ENCODE measurements around the gene BRD3.

The BRD3 gene

GRCh38 chr9:134035041-134036039 lies 32.5 kb downstream of the BRD3 start:
- peaks cover 33% of the 10 kb centered on the region for H3K36me3 ChIP-seq (replicated peaks; ENCODE audit: low read depth, low read length)
- no peaks in the 10 kb centered on the region for H3K9me3 ChIP-seq (ENCODE audit: insufficient read depth, low read length)
- TF ChIP-seq CTCF (IDR thresholded peaks at IDR 0.05; ENCODE audit: low read depth, low read length) (no peak), EZH2phosphoT487 (IDR thresholded peaks at IDR 0.05; ENCODE audit: low read depth) (no peak)
- H3K4me2 ChIP-seq (ENCODE audit: low read length) = no peak overlapping the region
- no peak overlapping the region for H3K27ac ChIP-seq (ENCODE audit: low read length)
- H4K20me1 ChIP-seq (ENCODE audit: insufficient read depth, low read length) = no peaks in the 10 kb centered on the region
- no peaks in the 10 kb centered on the region for H3K27me3 ChIP-seq (ENCODE audit: low read depth, low read length)
- no peaks in the 10 kb centered on the region for H3K4me1 ChIP-seq (ENCODE audit: low read length)
- H3K79me2 ChIP-seq (ENCODE audit: low read length) = no peaks in the 10 kb centered on the region
- no peak overlapping the region for H3K9ac ChIP-seq (ENCODE audit: low read length)
- no peak overlapping the region for H3K4me3 ChIP-seq (ENCODE audit: low read length)
- H2AFZ ChIP-seq (ENCODE audit: low read depth, low read length) = no peak overlapping the region

GRCh38 chr9:134034215-134035040 lies 33.4 kb downstream of the BRD3 start:
- Histone ChIP-seq H3K9me3 (ENCODE audit: insufficient read depth, low read length) (no peaks in the 10 kb centered on the region), H2AFZ (ENCODE audit: low read depth, low read length) (no peak overlapping the region), H3K9ac (ENCODE audit: low read length) (no peak overlapping the region), H3K79me2 (ENCODE audit: low read length) (no peaks in the 10 kb centered on the region), H3K4me2 (ENCODE audit: low read length) (no peak overlapping the region), H3K27ac (ENCODE audit: low read length) (no peak overlapping the region), H3K27me3 (ENCODE audit: low read depth, low read length) (no peaks in the 10 kb centered on the region), H3K36me3 (replicated peaks; ENCODE audit: low read depth, low read length) (peaks cover 30% of the 10 kb centered on the region), H3K4me3 (ENCODE audit: low read length) (no peak overlapping the region), H3K4me1 (ENCODE audit: low read length) (no peaks in the 10 kb centered on the region), H4K20me1 (ENCODE audit: insufficient read depth, low read length) (no peaks in the 10 kb centered on the region)
- TF ChIP-seq CTCF (IDR thresholded peaks at IDR 0.05; ENCODE audit: low read depth, low read length) (no peak), EZH2phosphoT487 (IDR thresholded peaks at IDR 0.05; ENCODE audit: low read depth) (no peak)

GRCh38 chr9:134033516-134034214 lies 34.2 kb downstream of the BRD3 start:
- H4K20me1 ChIP-seq (ENCODE audit: insufficient read depth, low read length) = 0 out of 2 replicates have a peak, but pooled peaks cover 1% of the 10 kb centered on the region
- TF ChIP-seq CTCF (IDR thresholded peaks at IDR 0.05; ENCODE audit: low read depth, low read length) (no peak), EZH2phosphoT487 (IDR thresholded peaks at IDR 0.05; ENCODE audit: low read depth) (no peak)

More at GRCh38 chr9:134033516-134034214, 34.2 kb downstream of the BRD3 start:
- H3K27me3 ChIP-seq (ENCODE audit: low read depth, low read length) = no peaks in the 10 kb centered on the region
- H3K9me3 ChIP-seq (ENCODE audit: insufficient read depth, low read length) = no peaks in the 10 kb centered on the region
- H3K4me1 ChIP-seq (ENCODE audit: low read length) = no peaks in the 10 kb centered on the region
- no peak overlapping the region for H3K4me2 ChIP-seq (ENCODE audit: low read length)
- no peak overlapping the region for H2AFZ ChIP-seq (ENCODE audit: low read depth, low read length)
- H3K36me3 ChIP-seq (replicated peaks; ENCODE audit: low read depth, low read length) = peaks cover 26% of the 10 kb centered on the region
- H3K79me2 ChIP-seq (ENCODE audit: low read length) = no peaks in the 10 kb centered on the region
- no peak overlapping the region for H3K4me3 ChIP-seq (ENCODE audit: low read length)
- no peak overlapping the region for H3K27ac ChIP-seq (ENCODE audit: low read length)
- H3K9ac ChIP-seq (ENCODE audit: low read length) = no peak overlapping the region
